Fibroblast of lung (primary cell): ENCODE measurements around the gene MED17. TPM values are rescaled to one million over a fixed set of nuclear protein-coding genes. Genes with fewer than 3 reads are reported as not detected.
"Not testable (repeated sequence)": the region's sequence is repeated elsewhere in the genome, so short reads cannot be mapped to it uniquely, and the experiment has no call there.

Source experiments
- DNase-seq, 2 donors: peaks; one replicate each; pipeline versions ENCODE4 v3.0.0 to v3.0.0-alpha.2; 2010; ENCODE audit warnings: low read depth in 2 of 2
- H2AFZ ChIP-seq: 2 replicates; pipeline ENCODE4 v1.5.1; 2012; ENCODE audit warnings: low read length, control low read depth, inconsistent platforms
- H3K27ac ChIP-seq: 2 replicates; pipeline ENCODE4 v1.5.1; 2011; ENCODE audit warnings: low read length, control low read depth; ENCODE audit not compliant: insufficient read depth
- H3K27me3 ChIP-seq: 2 replicates; pipeline ENCODE4 v1.5.1; 2011; ENCODE audit warnings: mild to moderate bottlenecking, low read length; ENCODE audit not compliant: control insufficient read depth, insufficient read depth
- H3K36me3 ChIP-seq: 2 replicates; pipeline ENCODE4 v1.5.1; 2011; ENCODE audit warnings: low read length; ENCODE audit not compliant: control insufficient read depth, insufficient read depth
- H3K4me1 ChIP-seq: 2 replicates; pipeline ENCODE4 v1.5.1; 2011; ENCODE audit warnings: low read length; ENCODE audit not compliant: control insufficient read depth, insufficient read depth; ENCODE audit errors: extremely low read depth
- H3K4me2 ChIP-seq: 2 replicates; pipeline ENCODE4 v1.5.1; 2011; ENCODE audit warnings: low read length, control low read depth; ENCODE audit not compliant: insufficient read depth; ENCODE audit errors: extremely low read depth
- H3K4me3 ChIP-seq, 4 experiments: fragments of 200-600 bp in 1 of 4; sonication (generic) in 1 of 4; replicated peaks in 1 of 4; 2 replicates each; pipeline ENCODE4 v1.5.1; 2011 to 2016; ENCODE audit warnings: low read length in 4 of 4, low read depth in 3 of 4, mild to moderate bottlenecking in 3 of 4, control low read depth in 2 of 4, inconsistent platforms in 1 of 4, mixed read lengths in 1 of 4; ENCODE audit not compliant: insufficient read depth in 1 of 4; ENCODE audit errors: control extremely low read depth in 1 of 4
- H3K79me2 ChIP-seq: 2 replicates; pipeline ENCODE4 v1.5.1; 2012; ENCODE audit warnings: mild to moderate bottlenecking, low read length, inconsistent platforms; ENCODE audit not compliant: control insufficient read depth, insufficient read depth
- H3K9ac ChIP-seq: 2 replicates; pipeline ENCODE4 v1.5.1; 2011; ENCODE audit warnings: mild to moderate bottlenecking, low read length, control low read depth; ENCODE audit not compliant: insufficient read depth
- H3K9me3 ChIP-seq: 2 replicates; pipeline ENCODE4 v1.5.1; 2012; ENCODE audit warnings: low read depth, low read length; ENCODE audit not compliant: control insufficient read depth, insufficient read depth
- H4K20me1 ChIP-seq: 2 replicates; pipeline ENCODE4 v1.5.1; 2011; ENCODE audit warnings: low read length; ENCODE audit not compliant: control insufficient read depth, insufficient read depth; ENCODE audit errors: extremely low read depth
- CTCF ChIP-seq, 2 donors: IDR thresholded peaks in 1 of 2; conservative IDR thresholded peaks in 1 of 2; 1 replicate in 1 of 2; 2 replicates in 1 of 2; pipeline ENCODE4 v1.5.1; 2011 to 2012; ENCODE audit warnings: low read length in 2 of 2, control low read depth in 1 of 2, inconsistent platforms in 1 of 2, low read depth in 1 of 2, mild to moderate bottlenecking in 1 of 2
- EZH2 ChIP-seq: IDR thresholded peaks from 2 replicates; pipeline ENCODE4 v1.5.1; 2012; ENCODE audit warnings: low read length, control low read depth, mild to moderate bottlenecking; ENCODE audit errors: missing control alignments
- polyA plus RNA-seq, 2 donors: library from polyadenylated mRNA; depleted of rRNA in 1 of 2; stranded (reverse) in 1 of 2; unstranded in 1 of 2; fragments of >200 nt; gene quantifications; 2 replicates each; pipeline ENCODE4 v1.2.1, GENCODE V29; 2011 to 2012; ENCODE audit warnings: missing spikeins in 1 of 2
- total RNA-seq: library from RNA; depleted of rRNA; stranded (reverse); fragments of >200 nt; gene quantifications from 2 replicates; pipeline ENCODE4 v1.2.1, GENCODE V29; 2014

MED17 gene
- total and polyA plus RNA-seq, 2 donors (not counting 1 experiment from before 2014, with no cell fraction given), result 24.1 to 25.6 TPM

- Histone ChIP-seq H3K27ac (no peak overlapping the region), H3K27me3 (no peaks in the 10 kb centered on the region), H3K9ac (no peak overlapping the region), H3K36me3 (peaks cover 2% of the 10 kb centered on the region), H3K79me2 (peaks cover 21% of the 10 kb centered on the region), H2AFZ (no peak overlapping the region), H4K20me1 (no peaks in the 10 kb centered on the region), H3K9me3 (no peaks in the 10 kb centered on the region), H3K4me3 (no peak overlapping the region), H3K4me1 (no peaks in the 10 kb centered on the region), H3K4me2 (no peak overlapping the region)
- no peak for DNase-seq
- TF ChIP-seq CTCF (conservative IDR thresholded peaks at IDR 0.05 in 1 of 2, IDR thresholded peaks at IDR 0.05 in 1 of 2; ENCODE audit: low read depth in 1 of 2, low read length in 2 of 2) (no peak), EZH2 (no peak)
Observed at GRCh38 chr11:93744669-93745004, 39.4 kb upstream of the MED17 start.

GRCh38 chr11:93745005-93745755 is 38.9 kb upstream of the MED17 start:
- H3K27me3 ChIP-seq, H3K4me2 ChIP-seq, H2AFZ ChIP-seq, H3K9ac ChIP-seq, H3K4me1 ChIP-seq, H3K36me3 ChIP-seq, H3K4me3 ChIP-seq, H3K9me3 ChIP-seq, H3K27ac ChIP-seq, H4K20me1 ChIP-seq: not testable (repeated sequence)
- H3K79me2 ChIP-seq, result peaks cover 15% of the 10 kb centered on the region
- peak in 1 of 2 donors; percentile 32 for DNase-seq

- Histone ChIP-seq H3K9ac (no peak overlapping the region), H4K20me1 (no peaks in the 10 kb centered on the region), H3K4me1 (no peaks in the 10 kb centered on the region), H3K27me3 (no peaks in the 10 kb centered on the region), H3K9me3 (no peaks in the 10 kb centered on the region), H3K4me2 (no peak overlapping the region), H2AFZ (no peak overlapping the region), H3K4me3 (no peak overlapping the region), H3K36me3 (no peaks in the 10 kb centered on the region), H3K79me2 (peaks cover 6% of the 10 kb centered on the region), H3K27ac (no peak overlapping the region)
- no peak for DNase-seq
- TF ChIP-seq EZH2, result no peak
- no peak for TF ChIP-seq CTCF (conservative IDR thresholded peaks at IDR 0.05 in 1 of 2, IDR thresholded peaks at IDR 0.05 in 1 of 2; ENCODE audit: low read depth in 1 of 2, low read length in 2 of 2)
Observed at GRCh38 chr11:93746101-93746500, 38.0 kb upstream of the MED17 start.
